Measurements from ENCODE around the gene CHPF.

CHPF gene

GRCh38 chr2:219512524-219513216 lies 30.9 kb downstream of the CHPF start:
- no peak for DNase-seq

DNA sequence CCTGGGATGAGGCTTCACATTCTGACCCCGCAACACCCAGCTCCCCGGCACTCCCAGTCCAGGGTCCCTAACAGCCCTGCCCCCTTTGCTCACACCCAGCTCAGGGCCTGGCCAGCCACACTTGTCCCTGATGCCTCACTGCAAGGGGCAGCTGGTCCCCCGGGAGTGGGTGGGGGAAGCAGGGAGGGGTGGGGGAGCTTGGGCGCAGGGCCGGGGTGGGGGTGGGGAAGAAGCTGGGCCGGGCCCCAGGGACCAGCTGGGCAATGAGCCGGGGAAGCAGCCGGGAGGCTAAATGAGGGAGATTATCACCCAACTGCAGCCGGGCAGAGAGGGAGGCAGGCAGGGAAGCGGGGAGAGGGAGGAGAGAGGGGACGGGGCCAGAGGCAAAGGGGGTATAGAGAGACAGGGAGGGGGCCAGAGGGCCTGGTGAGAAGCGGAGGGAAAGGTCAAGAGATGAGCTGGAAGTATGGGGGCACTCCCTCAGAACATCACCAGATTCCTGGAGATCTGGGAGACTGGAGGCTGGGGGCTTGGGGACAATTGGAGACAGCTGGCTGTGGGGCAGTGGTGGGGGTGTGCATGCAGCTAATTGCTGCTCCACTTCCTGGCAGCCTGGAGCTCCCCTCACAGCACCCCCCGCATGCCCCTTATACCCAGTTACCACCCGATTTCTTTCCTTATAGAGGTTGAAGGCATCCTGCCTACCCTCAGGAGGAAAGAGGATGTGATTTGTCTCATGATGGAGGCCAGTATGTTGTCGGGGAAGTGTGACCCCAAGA lies 31.9 kb downstream of the CHPF start:
- peak in 2 of 14 donors; percentile 10 to 20 for DNase-seq

GRCh38 chr2:219510512-219511135 lies 33.0 kb downstream of the CHPF start:
- DNase-seq, result no peak

- peak in 10 of 14 donors; percentile 19 to 60 (median 38) for DNase-seq
These were observed 33.7 kb downstream of the CHPF start for GRCh38 chr2:219509780-219510511.

DNA sequence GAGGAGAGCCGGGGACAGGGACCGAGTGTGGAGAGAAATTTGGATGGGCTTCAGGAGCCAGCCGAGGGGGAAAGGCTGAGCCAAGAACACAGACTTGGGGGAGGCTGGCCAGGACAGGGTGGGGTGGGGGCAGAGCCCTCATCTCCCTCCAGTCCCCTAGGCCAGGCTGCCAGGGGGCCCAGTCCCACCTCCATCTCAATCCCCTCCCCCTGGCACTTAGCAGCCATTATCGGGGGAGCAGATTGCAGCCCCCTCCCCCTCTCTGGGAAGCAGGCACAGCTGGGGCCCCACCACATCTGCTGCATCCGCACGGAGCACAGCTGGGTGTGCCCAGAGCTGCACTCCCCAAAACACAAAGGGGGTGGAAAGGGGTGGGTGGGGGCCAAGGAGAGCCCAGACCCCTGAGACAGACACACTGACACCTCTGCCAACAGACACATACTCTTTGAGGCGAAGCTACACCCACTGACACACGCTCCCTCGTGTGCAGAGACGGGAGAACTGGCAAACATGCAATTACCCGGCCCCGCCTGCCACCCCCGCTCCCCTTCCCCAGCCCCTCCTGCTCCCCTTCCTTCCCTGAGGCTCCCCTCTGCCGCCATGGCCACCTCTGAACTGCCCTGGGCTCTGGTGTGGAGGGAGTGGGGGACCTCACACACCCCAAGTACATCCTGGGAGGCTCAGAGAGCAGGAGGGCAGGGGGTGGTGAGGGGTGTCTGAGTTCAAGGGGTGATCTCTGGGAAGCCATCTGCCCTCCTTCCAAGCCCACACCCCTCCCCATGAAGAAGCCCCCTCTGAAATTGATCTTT lies 34.4 kb downstream of the CHPF start:
- DNase-seq, result peak in 2 of 14 donors; percentile 20 to 60

DNA sequence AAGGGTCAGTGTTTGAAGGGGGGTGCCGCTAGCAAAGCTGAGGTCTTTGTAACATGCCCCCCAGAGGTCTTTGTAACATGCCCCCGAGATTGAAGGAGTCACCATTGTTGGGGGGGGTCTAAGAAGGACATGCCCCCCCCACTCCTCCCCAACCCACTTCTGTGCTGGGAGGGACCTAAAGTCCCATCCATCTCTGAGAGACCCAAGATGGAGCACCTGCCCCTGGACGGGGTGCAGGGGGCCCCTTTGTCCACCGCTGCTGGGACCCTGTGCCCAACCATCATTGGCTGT lies 35.2 kb downstream of the CHPF start:
- DNase-seq, result no peak

- peak in 1 of 14 donors; percentile 67 for DNase-seq
These were observed 35.8 kb downstream of the CHPF start for GRCh38 chr2:219507581-219508443.

DNA sequence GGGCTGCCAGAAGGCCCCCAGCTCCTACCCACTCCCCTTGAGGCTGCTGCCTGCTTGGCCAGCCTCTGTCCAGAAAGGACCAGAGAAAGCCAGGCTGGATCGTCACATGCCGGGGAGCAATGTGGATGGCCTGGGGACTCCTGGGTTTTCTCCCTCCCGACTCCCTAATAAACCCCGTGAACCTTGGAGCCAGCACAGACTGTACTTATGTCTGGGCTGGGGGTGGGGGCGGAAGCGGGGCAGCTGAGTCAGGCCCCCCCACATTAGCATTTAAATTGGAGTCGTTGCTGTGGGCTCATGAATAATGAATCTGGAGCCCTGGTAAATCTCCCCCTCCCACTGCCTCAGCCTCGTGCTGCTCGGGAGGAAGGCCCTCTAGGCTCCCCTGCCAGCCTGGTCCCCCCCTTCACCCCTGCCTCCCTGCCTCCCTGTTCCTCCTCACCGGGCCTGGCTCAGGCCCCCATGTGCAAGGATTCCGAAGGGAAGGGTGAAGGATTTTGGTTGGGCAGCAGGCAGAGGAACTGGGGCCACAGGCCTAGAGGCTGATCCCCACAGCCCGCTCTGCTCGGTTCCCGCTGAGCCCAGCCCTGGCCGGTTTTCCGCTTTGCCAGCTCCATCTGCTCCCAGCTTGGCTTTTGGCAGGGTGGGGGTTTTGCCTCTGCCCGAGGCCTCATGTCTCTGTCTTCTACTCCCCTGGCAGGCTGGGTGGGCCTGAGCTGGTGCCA lies 36.6 kb downstream of the CHPF start:
- DNase-seq, result peak in 7 of 14 donors; percentile 10 to 93 (median 36)

GRCh38 chr2:219506153-219506801 lies 37.3 kb downstream of the CHPF start:
- DNase-seq, result peak in 2 of 14 donors; percentile 36 to 61

GRCh38 chr2:219505585-219505984 lies 38.0 kb downstream of the CHPF start:
- DNase-seq, result no peak

DNA sequence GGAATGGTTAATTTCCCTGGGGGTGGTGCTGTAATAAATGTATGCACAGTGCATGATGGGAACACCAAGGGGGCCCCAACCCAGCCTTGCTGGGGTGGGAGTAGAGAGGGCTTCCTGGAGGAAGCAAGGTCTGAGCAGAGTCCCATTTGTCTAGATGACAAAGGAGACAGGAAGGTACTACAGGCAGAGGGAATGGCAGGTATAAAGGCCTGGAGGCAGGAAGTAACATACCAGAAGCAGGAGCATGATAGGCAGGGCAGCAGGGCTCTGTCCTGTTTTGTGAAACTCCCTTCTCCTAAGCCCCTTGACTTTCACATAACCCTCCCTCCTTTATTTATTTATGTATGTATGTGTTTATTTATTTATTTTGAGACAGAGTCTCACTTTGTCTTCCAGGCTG lies 41.0 kb downstream of the CHPF start:
- no peak for DNase-seq

DNA sequence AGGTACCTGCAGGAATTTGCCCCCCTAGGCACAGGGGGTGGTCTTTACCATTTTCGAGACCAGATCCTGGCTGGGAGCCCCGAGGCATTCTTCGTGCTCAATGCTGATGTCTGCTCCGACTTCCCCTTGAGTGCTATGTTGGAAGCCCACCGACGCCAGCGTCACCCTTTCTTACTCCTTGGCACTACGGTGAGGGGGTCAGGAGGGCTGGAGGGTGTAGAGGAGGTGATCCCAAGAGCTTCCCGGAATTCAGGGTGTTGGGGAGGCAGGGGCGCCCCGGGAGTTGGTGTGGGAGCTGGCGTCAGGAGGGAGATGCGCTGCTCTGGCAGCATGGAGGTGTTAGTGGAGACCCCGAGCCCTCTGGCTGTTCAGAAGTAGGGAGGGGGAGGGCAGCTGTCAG lies 41.8 kb downstream of the CHPF start:
- DNase-seq, result no peak

DNA sequence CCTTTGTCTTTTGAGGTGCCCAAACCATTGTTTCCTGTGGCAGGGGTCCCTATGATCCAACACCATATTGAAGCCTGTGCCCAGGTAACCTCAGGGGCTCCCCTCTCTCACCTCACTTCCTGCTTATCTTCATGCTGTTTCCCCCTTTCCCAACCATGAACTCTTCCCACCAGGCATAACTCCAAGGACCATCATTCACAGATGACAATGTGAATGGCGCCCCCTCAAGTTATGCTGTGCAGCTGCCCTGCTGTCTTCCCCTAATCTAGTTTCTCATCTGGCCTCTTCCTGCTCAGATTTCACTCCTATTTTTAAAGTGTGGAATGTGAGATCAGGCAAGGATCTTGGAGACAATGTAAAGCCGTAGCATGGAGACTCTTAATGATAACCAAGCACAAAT lies 43.5 kb downstream of the CHPF start:
- no peak for DNase-seq

DNA sequence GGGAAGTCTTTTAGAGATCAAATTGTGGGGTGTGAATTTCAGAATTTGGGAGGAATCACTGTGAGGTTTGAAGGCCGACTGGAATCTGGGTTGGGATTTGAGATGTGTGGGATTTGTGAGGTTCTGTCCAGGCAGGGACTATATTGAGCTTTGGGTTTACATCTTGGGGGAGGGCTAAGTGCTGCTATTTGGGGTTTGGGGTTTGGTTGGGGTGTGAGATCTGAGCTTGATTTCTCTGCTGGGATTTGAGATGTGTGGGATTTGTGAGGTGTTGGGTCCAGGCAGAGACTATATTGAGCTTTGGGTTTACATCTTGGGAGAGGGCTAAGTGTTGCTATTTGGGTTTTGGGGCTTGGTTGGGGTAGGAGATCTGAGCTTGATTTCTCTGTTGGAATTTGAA lies 44.1 kb downstream of the CHPF start:
- no peak for DNase-seq

GRCh38 chr2:219499058-219499307 lies 44.6 kb downstream of the CHPF start:
- no peak for DNase-seq

DNA sequence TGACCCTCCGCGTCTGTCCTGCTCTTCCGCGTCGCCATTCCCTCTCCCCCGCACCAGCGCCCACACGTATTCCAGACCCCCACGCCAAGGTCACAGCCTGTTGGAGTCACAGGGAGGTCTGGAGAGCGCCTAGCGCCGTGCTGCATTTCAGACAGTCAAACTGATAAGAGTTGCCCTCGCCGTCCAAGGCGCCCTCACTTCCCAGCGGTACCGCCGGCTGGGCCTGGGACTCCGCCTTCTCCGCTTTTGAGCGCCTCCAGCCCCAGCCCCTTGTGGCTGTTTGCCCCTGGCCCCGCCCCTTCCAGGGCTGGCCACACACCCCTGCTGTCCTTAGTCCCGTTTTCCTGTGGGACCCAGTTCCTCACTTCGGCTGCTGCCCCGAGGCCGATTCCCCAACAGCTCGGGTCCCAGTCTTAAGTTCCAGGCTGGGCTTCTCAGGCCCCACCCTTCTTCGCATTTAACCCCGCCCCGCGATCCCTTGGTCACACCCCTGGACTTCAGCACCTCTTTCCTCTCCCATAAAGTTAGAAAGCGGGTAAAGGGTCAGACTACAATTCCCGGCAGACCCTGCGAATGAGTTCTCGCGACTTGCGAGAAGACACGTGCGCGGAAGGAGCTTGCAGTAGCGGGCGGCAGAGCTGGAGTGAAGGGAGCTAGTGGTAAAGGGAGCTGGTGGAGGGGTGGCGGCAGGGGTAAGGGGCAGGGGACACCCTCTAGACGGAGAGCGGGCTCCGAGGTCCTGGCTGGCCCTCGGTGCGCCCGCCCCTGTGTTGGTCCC lies 45.1 kb downstream of the CHPF start, which contains the start of gene GMPPA:
Gene GMPPA, plus strand, starts transcription at position 612 of the 778 bp plus-strand sequence. CDS start 1,085 bp downstream, outside the sequence.
- peak; percentile 39 to 94 (median 86) for DNase-seq

DNA sequence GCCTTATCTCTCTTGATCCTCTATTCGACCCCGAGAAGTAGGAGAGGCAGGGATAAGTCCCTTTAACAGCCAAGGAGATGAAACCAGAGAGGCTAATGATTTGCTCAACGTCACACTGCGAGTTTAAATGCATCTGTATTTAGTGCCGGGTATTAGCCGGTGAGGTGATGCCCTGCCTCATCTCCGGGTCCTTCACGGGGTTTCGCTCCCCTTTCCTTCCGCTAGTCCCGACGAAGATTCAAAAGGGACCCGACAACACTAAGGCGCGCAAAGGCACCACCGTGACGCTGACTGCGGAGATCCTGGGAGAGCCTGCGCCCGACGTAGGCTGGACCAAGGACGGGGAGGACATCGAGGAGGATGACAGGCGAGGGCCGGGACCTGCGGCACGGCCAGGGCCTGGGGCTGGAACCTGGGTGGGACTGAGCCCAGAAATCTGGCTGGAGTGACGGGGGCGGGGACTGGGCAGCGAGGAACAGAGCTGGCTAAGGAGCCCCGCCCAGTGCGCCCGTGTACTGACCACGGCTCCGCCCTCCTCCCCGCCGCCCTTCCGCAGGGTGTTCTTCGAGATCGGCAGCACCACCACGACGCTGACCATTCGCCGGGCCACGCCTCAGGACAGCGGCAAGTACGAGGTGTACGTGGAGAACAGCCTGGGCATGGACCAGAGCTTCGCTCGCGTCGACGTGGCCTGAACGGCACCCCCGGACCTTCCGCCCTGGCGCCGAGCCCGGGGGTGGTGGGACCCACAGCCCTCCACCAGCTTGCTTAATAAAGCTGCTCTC lies 45.9 kb downstream of the CHPF start:
- DNase-seq, result peak in 9 of 14 donors; percentile 29 to 59 (median 47)

- DNase-seq, result peak in 2 of 14 donors; percentile 8 to 11
These were observed 46.6 kb downstream of the CHPF start for GRCh38 chr2:219496825-219497494.
